HCT116 (cell line): ENCODE results near the gene PREX1. TPM values are rescaled to one million over a fixed set of nuclear protein-coding genes. Genes with fewer than 3 reads are reported as not detected.

Experiments
- ATAC-seq: fragments of 200-7000 bp; cut with Tn5 transposase; 2 replicates; pipeline ENCODE4 v1.9.1; 2020; ENCODE audit warnings: mild to moderate bottlenecking, moderate library complexity
- BruUV-seq: library from RNA; stranded (reverse); fragments of 400-500 nt; replicated peaks from 2 replicates; lab custom pipeline; 2021; lab: Mats Ljungman, UMichigan
- CTCF ChIA-PET: fragments of 300-600 bp; sonication (Branson Sonifier 250); formaldehyde crosslinking; loops from one replicate; lab custom pipeline; 2021; ENCODE audit warnings: antibody characterized with exemption; lab: Charles Lee
- POLR2A ChIA-PET: fragments of 300-600, 350-600 bp; sonication (Branson Sonifier 250); formaldehyde crosslinking; loops from one replicate; lab custom pipeline; 2021; ENCODE audit warnings: antibody characterized with exemption; lab: Charles Lee
- RAD21 ChIA-PET, 2 experiments: fragments of 300-600 bp; sonication (Branson Sonifier 250); formaldehyde crosslinking; loops; one replicate each; lab custom pipeline; 2023; ENCODE audit warnings: low total read pairs in 2 of 2; ENCODE audit not compliant: uncharacterized antibody in 2 of 2, unreplicated experiment in 2 of 2, low non-redundant PET in 1 of 2; lab: Charles Lee
- DNase-seq: peaks from one replicate; pipeline ENCODE4 v3.0.0-alpha.2; 2010; ENCODE audit warnings: low read depth, low spot score
- H2AFZ ChIP-seq: fragments of 200-600 bp; shearing (Covaris generic), sonication (generic); 2 replicates; pipeline ENCODE4 v1.6.1; 2017; ENCODE audit warnings: low read depth, mixed run types, mixed read lengths, antibody characterized with exemption, low read length; ENCODE audit not compliant: poor library complexity, severe bottlenecking
- H3K27ac ChIP-seq: 2 replicates; pipeline ENCODE4 v1.5.1; 2012; ENCODE audit warnings: low read depth, low read length
- H3K27me3 ChIP-seq: fragments of 200-600 bp; sonication (generic); 2 replicates; pipeline ENCODE4 v1.6.1; 2016; ENCODE audit warnings: mixed run types, low read length, mixed read lengths; ENCODE audit not compliant: insufficient read depth
- H3K36me3 ChIP-seq, 2 experiments: fragments of 200-500 bp in 1 of 2; fragments of 200-600 bp in 1 of 2; sonication (Bioruptor generic) in 1 of 2; sonication (generic) in 1 of 2; 2 replicates each; pipeline versions ENCODE4 v1.5.1 to v1.6.1; 2014 to 2016; ENCODE audit warnings: low read length in 2 of 2, inconsistent platforms in 1 of 2, mixed read lengths in 1 of 2, mixed run types in 1 of 2; ENCODE audit not compliant: insufficient read depth in 2 of 2, control insufficient read depth in 1 of 2
- H3K4me1 ChIP-seq, 2 experiments: fragments of 200-600 bp in 1 of 2; sonication (generic) in 1 of 2; 2 replicates each; pipeline versions ENCODE4 v1.5.1 to v1.6.1; 2012 to 2017; ENCODE audit warnings: low read length in 2 of 2, inconsistent platforms in 1 of 2, mild to moderate bottlenecking in 1 of 2, mixed read lengths in 1 of 2, mixed run types in 1 of 2, moderate library complexity in 1 of 2; ENCODE audit not compliant: insufficient read depth in 2 of 2, control insufficient read depth in 1 of 2
- H3K4me2 ChIP-seq: fragments of 200-600 bp; sonication (generic); 2 replicates; pipeline ENCODE4 v1.6.1; 2017; ENCODE audit warnings: mixed run types, low read length, mixed read lengths
- H3K4me3 ChIP-seq, 2 experiments: fragments of 200-600 bp in 1 of 2; sonication (generic) in 1 of 2; replicated peaks in 1 of 2; 2 replicates each; pipeline ENCODE4 v1.5.1; 2011 to 2016; ENCODE audit warnings: low read length in 2 of 2, control low read depth in 1 of 2, low read depth in 1 of 2, mild to moderate bottlenecking in 1 of 2, mixed read lengths in 1 of 2, mixed run types in 1 of 2
- H3K79me2 ChIP-seq: fragments of 200-600 bp; sonication (generic); 2 replicates; pipeline ENCODE4 v1.6.1; 2017; ENCODE audit warnings: mild to moderate bottlenecking, mixed run types, low read length, moderate library complexity, mixed read lengths; ENCODE audit not compliant: insufficient read depth
- H3K9ac ChIP-seq: fragments of 200-600 bp; sonication (generic); 2 replicates; pipeline ENCODE4 v1.6.1; 2016; ENCODE audit warnings: low read length, mixed read lengths
- H3K9me2 ChIP-seq: fragments of 200-600 bp; sonication (generic), shearing (Covaris generic); 2 replicates; pipeline ENCODE4 v1.6.1; 2017; ENCODE audit warnings: mixed run types, mild to moderate bottlenecking, moderate library complexity; ENCODE audit not compliant: insufficient read depth
- H3K9me3 ChIP-seq, 2 experiments: fragments of 200-500 bp in 1 of 2; fragments of 200-600 bp in 1 of 2; sonication (Bioruptor generic) in 1 of 2; sonication (generic) in 1 of 2; 2 replicates each; pipeline ENCODE4 v1.6.1; 2014 to 2017; ENCODE audit warnings: low read length in 2 of 2, mixed read lengths in 2 of 2, inconsistent platforms in 1 of 2, low read depth in 1 of 2, mild to moderate bottlenecking in 1 of 2, mixed run types in 1 of 2, moderate library complexity in 1 of 2; ENCODE audit not compliant: control insufficient read depth in 1 of 2, insufficient read depth in 1 of 2
- H4K20me1 ChIP-seq: fragments of 200-600 bp; sonication (generic), shearing (Covaris generic); 2 replicates; pipeline ENCODE4 v1.6.1; 2017; ENCODE audit warnings: mixed run types, mild to moderate bottlenecking, moderate library complexity; ENCODE audit not compliant: insufficient read depth
- ATF3 ChIP-seq: IDR thresholded peaks from 2 replicates; pipeline ENCODE4 v1.6.1; 2012
- CBX3 ChIP-seq: IDR thresholded peaks from 2 replicates; pipeline ENCODE4 v1.6.1; 2012; ENCODE audit warnings: low read depth
- CEBPB ChIP-seq: IDR thresholded peaks from 2 replicates; pipeline ENCODE4 v1.6.1; 2012; ENCODE audit warnings: low read depth
- CTCF ChIP-seq, 3 experiments: fragments of 200-600 bp in 1 of 3; sonication (generic) in 1 of 3; IDR thresholded peaks in 2 of 3; conservative IDR thresholded peaks in 1 of 3; 2 replicates each; pipeline ENCODE4 v1.5.1; 2012 to 2017; ENCODE audit warnings: low read depth in 2 of 3, low read length in 2 of 3, antibody characterized with exemption in 1 of 3, borderline replicate concordance in 1 of 3, control low read depth in 1 of 3, mild to moderate bottlenecking in 1 of 3, mixed read lengths in 1 of 3, mixed run types in 1 of 3, moderate library complexity in 1 of 3; ENCODE audit not compliant: insufficient read depth in 1 of 3
- EZH2 ChIP-seq: fragments of 200-600 bp; sonication (generic); IDR thresholded peaks from 2 replicates; pipeline ENCODE4 v1.6.1; 2017; ENCODE audit warnings: antibody characterized with exemption, mixed run types
- EZH2phosphoT487 ChIP-seq: fragments of 200-600 bp; IDR thresholded peaks from 2 replicates; pipeline ENCODE4 v1.6.1; 2018; ENCODE audit warnings: antibody characterized with exemption, borderline replicate concordance
- FOSL1 ChIP-seq: IDR thresholded peaks from 2 replicates; pipeline ENCODE4 v1.6.1; 2012; ENCODE audit warnings: low read depth
- JUND ChIP-seq: IDR thresholded peaks from 2 replicates; pipeline ENCODE4 v1.6.1; 2012
- MAX ChIP-seq: IDR thresholded peaks from 2 replicates; pipeline ENCODE4 v1.6.1; 2012
- POLR2A ChIP-seq: IDR thresholded peaks from 2 replicates; pipeline ENCODE4 v1.7.0; 2011; ENCODE audit warnings: borderline replicate concordance; ENCODE audit not compliant: insufficient read depth, insufficient read length; ENCODE audit errors: extremely low read depth
- POLR2AphosphoS5 ChIP-seq: IDR thresholded peaks from 2 replicates; pipeline ENCODE4 v1.6.1; 2011; ENCODE audit warnings: mild to moderate bottlenecking, low read depth, low read length, moderate library complexity
- RAD21 ChIP-seq: IDR thresholded peaks from 2 replicates; pipeline ENCODE4 v1.6.1; 2012; ENCODE audit warnings: low read depth, mild to moderate bottlenecking
- SP1 ChIP-seq: IDR thresholded peaks from 2 replicates; pipeline ENCODE4 v1.6.1; 2012; ENCODE audit warnings: low read depth
- SRF ChIP-seq: IDR thresholded peaks from 2 replicates; pipeline ENCODE4 v1.6.1; 2012; ENCODE audit warnings: low read depth
- YY1 ChIP-seq: IDR thresholded peaks from 2 replicates; pipeline ENCODE4 v1.6.1; 2011; ENCODE audit warnings: low read length, low read depth, moderate library complexity, mild to moderate bottlenecking; ENCODE audit not compliant: insufficient replicate concordance; ENCODE audit errors: extremely low read depth
- ZNF274 ChIP-seq: fragments of 200-500 bp; sonication (Bioruptor generic); IDR thresholded peaks from 2 replicates; pipeline ENCODE4 v1.6.1; 2014; ENCODE audit warnings: mild to moderate bottlenecking, low read depth, low read length, inconsistent platforms
- intact Hi-C: fragments of 100-400 bp; cut with micrococcal nuclease; formaldehyde crosslinking; loops from 2 replicates; pipeline ENCODE4 v1.10.0; 2022
- total RNA-seq: library from RNA; stranded (reverse); gene quantifications from one replicate; pipeline ENCODE4 v1.2.1, GENCODE V29; 2021; ENCODE audit not compliant: unreplicated experiment

Gene PREX1
- total RNA-seq, 1 experiment from 2014 or later: 6.1 TPM

- ATAC-seq (no peak), DNase-seq (no peak)
- H4K20me1 ChIP-seq: no peaks in the 10 kb centered on the region
- H3K4me1 ChIP-seq: no peaks in the 10 kb centered on the region
- CTCF ChIA-PET: no interaction called here
- no peak overlapping the region for H3K4me2 ChIP-seq
- no peaks in the 10 kb centered on the region for H3K36me3 ChIP-seq
- H3K4me3 ChIP-seq: no peak overlapping the region
- H3K9me2 ChIP-seq: no peaks in the 10 kb centered on the region
- no peak for TF ChIP-seq CEBPB
- TF ChIP-seq ZNF274: no peak
- TF ChIP-seq CBX3: no peak
- TF ChIP-seq SRF: no peak
- TF ChIP-seq POLR2AphosphoS5: no peak
- TF ChIP-seq RAD21: no peak
- TF ChIP-seq MAX: no peak
- H2AFZ ChIP-seq: no peak overlapping the region
- no peak overlapping the region for H3K9ac ChIP-seq
- H3K27me3 ChIP-seq: no peaks in the 10 kb centered on the region
- no peak overlapping the region for H3K27ac ChIP-seq
- BruUV-seq: no TSS peak
- H3K79me2 ChIP-seq: no peaks in the 10 kb centered on the region
- intact Hi-C loops: no loop called here
- H3K9me3 ChIP-seq: no peaks in the 10 kb centered on the region
- RAD21 ChIA-PET: no interaction called here
- POLR2A ChIA-PET: no interaction called here
Measured at GRCh38 chr20:48631114-48632016, 196.4 kb downstream of the PREX1 start.

GRCh38 chr20:48630342-48631075, 197.3 kb downstream of the PREX1 start:
- ATAC-seq: peak; percentile 58; the same call in 1 of the 2 replicates
- POLR2A ChIA-PET: no interaction called here
- Histone ChIP-seq H3K79me2 (no peaks in the 10 kb centered on the region), H3K27me3 (no peaks in the 10 kb centered on the region)
- no TSS peak for BruUV-seq
- RAD21 ChIA-PET: no interaction called here
- TF ChIP-seq EZH2phosphoT487: no peak
- no peak for TF ChIP-seq EZH2
- no peak for TF ChIP-seq POLR2A
- no peak for TF ChIP-seq JUND
- no peak for TF ChIP-seq CTCF (IDR thresholded peaks at IDR 0.05 in 2 of 3, conservative IDR thresholded peaks at IDR 0.05 in 1 of 3; ENCODE audit: borderline replicate concordance in 1 of 3, insufficient read depth in 1 of 3, low read depth in 2 of 3, low read length in 2 of 3)
- no peak for TF ChIP-seq SP1
- TF ChIP-seq SRF: no peak
- TF ChIP-seq ATF3: no peak
- TF ChIP-seq MAX: no peak
- no peak for TF ChIP-seq YY1
- TF ChIP-seq ZNF274: no peak
- no peak for TF ChIP-seq FOSL1
- TF ChIP-seq, all 23 proteins: peak for 0
- no peak overlapping the region for H3K4me2 ChIP-seq
- no peaks in the 10 kb centered on the region for H4K20me1 ChIP-seq
- H3K4me1 ChIP-seq: no peaks in the 10 kb centered on the region
- intact Hi-C loops: no loop called here
- H3K9me2 ChIP-seq: no peaks in the 10 kb centered on the region
- H3K9me3 ChIP-seq: no peaks in the 10 kb centered on the region
- no peak for DNase-seq
- CTCF ChIA-PET: interaction anchor here (2.2 kb wide), 1 partner anchor 10 kb away, joined by 11 read pairs; no protein-coding TSS in a partner anchor
- H3K36me3 ChIP-seq: no peaks in the 10 kb centered on the region
- H3K9ac ChIP-seq: no peak overlapping the region
- no peak overlapping the region for H3K27ac ChIP-seq
- H3K4me3 ChIP-seq: no peak overlapping the region
- no peak overlapping the region for H2AFZ ChIP-seq
